Stimulated activated CD4-positive, alpha-beta T cell treated with anti-CD3 and anti-CD28 coated beads, Interleukin-15, amount 100 ng/mL, for 48 hours (primary cell): Measurements from ENCODE around the gene SDK1.

Experiments
- DNase-seq, 2 donors: peaks; one replicate each; pipeline ENCODE4 v3.0.0-alpha.2; 2020; ENCODE audit warnings: low read depth in 2 of 2

Gene SDK1

DNA sequence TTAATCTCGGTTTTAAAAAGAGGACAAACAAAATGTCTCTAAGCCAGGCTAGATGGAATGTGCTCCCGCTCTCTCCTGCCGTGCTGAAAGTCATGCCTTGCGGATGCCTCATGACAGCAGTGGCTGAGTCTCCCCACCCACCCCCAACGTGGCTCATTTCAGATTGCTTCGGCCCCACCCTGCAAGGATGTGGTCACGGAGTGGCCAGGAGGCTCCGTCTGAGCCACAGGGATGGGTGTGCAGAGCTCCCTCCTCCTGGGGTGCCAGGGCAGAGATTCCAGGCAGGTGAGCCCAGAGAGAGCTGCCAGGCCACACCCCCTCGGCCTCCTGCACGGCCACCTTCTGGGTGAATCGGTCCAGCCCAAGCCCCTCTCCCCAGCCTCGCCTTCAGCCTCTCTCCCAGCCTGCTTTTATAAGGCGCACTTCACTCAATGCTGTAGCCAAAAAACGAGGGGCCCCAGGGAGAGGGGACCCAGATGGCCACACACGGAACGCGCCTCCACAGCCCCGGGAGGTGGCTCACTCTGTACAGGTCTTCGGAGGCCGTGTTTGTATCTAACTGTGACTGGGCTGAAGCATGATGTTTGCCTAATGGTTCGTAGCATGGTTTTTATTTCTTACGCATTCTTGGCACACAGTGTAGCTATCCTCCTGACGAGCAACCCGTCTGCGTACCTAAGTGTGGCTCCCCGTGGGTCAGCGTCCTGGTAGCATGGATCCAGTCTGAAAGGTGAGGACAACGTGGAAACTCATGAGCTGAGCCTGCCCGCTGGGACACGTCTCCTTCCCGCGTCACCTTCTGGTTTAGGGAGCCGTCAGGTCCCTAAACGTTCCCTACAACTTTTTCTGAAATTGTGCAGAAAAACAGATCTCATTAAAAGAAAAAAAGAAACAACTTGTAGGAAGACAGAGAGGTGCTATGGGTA is 967.3 kb downstream of the SDK1 start:
- no peak for DNase-seq

GRCh38 chr7:4269086-4269485 is 968.0 kb downstream of the SDK1 start:
- DNase-seq, result no peak

GRCh38 chr7:4269746-4270145 is 968.7 kb downstream of the SDK1 start:
- no peak for DNase-seq

- no peak for DNase-seq
Measured at GRCh38 chr7:4270268-4270667, 969.2 kb downstream of the SDK1 start.

GRCh38 chr7:4270941-4271715 is 970.1 kb downstream of the SDK1 start:
- no peak for DNase-seq

DNA sequence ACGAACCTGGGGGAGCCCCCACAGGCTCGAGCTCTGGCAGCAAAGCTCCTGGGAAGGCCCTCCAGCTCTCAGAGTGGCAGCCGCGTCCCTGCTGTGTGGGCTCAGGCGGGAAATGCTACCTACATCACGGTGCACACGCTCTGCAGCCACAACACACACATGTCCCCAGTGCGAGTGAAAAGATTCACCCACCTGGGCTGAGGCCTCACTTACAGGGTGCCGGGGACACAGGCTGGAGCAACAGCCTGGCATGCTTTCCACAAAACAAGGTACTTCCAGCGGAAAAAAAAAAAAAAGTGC is 970.6 kb downstream of the SDK1 start:
- no peak for DNase-seq

DNA sequence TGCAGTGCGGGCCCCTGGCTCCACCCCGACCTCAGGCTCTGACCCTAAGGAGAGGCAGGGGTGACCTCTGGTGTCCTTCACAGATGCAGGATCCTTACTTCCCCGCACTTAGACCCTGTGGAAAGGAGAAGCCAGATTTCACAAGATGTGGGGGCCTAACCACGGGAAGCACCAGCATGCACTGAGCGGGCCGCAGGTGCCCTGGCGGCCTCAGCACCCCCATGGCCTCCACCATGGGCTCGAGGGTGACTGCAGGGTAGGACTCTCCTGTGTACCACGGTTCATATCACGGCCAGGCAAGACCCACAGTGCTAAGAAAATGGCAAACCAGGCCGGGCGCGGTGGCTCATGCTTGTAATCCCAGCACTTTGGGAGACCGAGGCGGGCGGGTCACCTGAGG is 971.1 kb downstream of the SDK1 start:
- DNase-seq, result no peak

DNA sequence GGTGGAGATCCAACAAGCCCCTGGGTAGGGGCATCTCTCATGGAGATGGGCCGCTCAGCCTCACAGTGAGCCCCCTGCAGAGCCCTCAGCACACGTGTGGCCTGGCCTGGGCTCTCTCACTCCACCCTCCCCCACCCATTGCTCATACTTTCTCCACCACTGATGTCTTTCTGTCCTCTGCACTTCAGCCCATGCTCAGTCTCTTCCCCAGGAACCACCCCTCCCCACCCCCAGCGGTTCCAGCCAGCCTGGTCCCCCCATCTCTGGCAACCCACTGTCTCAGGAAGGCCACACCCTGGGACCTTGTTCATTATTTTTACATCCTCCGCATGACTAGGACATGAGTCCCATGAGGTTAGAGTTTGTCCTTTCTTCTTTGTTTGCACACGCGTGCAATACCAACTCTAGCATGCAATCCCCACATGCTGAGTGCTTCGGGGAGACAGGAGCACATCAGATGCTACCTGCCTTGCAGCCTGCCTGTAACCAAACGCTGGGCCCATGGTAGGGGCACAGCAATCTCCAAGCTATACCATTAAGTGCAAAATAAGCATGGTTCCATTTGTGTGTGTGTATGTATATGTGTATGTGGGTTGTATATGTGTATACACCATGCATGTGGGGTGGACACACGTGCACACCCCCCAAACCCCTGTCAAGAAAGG is 972.6 kb downstream of the SDK1 start:
- DNase-seq, result no peak

- DNase-seq, result no peak
Measured at GRCh38 chr7:4274286-4274685, 973.2 kb downstream of the SDK1 start.

DNA sequence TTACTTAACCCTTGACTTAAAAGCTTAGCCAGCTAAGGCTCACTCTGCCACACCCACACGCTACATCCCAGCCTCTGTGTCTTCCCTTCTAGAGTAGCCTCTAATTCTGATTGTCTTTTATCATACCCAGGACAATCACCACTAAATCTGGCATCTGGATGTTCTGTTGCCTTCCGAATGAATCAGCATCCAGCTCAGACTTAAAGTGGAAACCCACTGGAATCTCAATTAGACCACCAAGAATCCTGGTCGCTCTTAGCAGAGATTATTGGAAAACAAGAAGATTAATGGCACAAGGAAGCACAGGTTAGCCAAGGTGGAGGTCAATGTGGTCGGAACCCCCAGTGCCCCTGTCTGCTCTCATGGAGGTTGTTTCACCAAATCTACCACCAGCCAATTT is 976.9 kb downstream of the SDK1 start:
- DNase-seq, result no peak

DNA sequence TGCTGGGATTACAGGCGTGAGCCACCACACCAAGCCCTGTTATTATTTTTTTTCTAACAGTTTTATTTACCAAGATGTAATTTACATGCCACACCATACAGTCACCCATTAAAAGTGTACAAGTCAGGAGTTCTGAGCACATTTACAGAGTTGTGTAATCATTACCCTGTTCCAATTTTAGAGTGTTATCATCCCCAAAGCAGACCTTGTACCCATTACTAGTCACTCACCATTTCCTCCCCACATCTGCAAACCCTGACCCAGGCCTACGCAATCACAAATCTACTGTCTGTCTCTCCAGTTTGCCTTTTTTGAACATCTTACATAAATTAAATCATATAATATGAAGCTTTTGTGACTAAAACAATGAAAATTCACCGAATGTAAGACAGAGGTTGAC is 978.2 kb downstream of the SDK1 start:
- DNase-seq, result no peak

DNA sequence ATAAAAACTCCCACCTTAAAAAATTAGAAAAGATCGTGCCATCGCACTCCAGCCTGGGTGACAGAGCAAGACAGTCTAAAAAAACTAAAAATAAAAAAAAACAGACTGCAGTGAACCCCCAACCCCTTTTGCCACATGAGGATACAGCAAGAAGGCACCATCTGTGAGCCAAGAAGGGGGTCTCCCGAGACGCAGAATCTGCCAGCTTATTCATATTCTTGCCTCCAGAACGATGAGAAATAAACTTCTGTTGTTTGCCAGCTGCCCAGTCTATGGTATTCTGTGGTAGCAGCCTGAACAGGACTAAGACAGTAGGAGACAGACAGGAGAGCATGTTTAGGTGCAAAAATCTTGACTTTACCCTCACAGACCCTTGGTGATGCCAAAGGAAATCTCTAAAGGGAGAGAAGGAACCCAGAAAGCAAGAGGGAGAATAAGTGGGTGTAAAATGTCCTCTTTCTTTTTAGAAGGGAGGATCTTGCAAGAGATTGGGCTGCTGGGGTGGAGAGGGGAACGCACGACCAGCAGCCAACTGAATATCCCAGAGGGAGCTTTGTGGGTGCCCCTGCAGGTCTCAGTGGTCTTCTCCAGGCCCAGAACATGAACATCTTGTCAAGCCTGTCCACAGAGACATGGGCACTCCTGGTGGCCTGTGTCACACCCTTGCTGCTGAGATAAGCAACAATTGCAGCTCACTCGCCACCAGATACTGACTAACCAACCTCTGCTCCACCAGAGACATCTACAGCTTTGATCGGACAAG is 980.4 kb downstream of the SDK1 start:
- DNase-seq, result no peak

- no peak for DNase-seq
Measured at GRCh38 chr7:4282434-4283223, 981.6 kb downstream of the SDK1 start.

GRCh38 chr7:4286351-4286750 is 985.3 kb downstream of the SDK1 start:
- DNase-seq, result no peak

- DNase-seq, result no peak
Measured at GRCh38 chr7:4288791-4289394, 987.8 kb downstream of the SDK1 start.

GRCh38 chr7:4297165-4297917 is 996.3 kb downstream of the SDK1 start:
- DNase-seq, result no peak

- DNase-seq, result no peak
Measured at GRCh38 chr7:4297918-4298219, 996.8 kb downstream of the SDK1 start.

DNA sequence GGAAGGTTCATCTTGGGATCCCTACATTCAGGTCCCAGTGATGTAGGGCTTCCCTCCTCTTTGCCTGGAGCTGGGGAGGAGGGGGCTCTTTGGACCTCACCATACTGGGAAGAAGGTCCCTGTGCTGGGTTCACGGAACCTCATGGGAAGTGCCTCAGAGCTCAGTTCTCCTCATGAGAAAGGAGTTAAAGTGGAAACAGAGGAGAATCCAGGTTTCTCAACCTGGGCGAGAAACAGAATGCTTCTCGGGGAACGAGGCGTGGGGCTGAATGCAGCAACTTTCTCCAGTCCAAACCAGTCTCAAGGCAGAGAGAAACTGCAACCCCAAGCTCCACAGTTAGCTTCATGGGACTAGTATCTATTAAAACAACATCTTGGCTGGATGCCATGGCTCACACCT is 998.4 kb downstream of the SDK1 start:
- DNase-seq, result no peak

DNA sequence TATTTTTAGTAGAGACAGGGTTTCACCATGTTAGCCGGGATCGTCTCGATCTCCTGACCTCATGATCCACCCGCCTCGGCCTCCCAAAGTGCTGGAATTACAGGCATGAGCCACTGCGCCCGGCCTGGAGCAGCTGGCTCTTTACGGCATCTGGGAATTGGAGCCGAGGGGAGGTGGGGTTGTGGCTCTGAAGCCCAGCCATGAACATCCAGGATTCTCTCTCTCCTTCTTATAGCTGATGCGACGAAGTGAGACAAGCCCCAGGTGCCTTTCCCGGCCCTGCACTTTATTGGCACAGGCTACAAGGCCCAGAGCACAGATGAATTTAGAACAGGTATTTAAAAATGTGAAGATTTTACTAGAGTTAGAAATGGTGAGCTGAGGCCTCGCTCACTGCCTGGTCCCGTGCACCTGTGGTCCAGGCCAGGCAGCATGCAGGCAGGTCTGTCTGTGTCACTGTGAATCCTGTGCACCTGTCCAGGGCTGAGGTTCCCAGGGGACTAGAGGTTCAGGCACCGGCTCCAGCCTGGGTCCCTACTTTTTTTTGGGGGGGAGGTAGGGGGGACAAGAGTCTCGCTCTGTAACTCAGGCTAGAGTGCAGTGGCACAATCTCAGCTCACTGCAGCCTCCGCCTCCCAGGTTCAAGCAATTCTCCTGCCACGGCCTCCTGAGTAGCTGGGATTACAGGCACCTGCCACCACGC is 1001.3 kb downstream of the SDK1 start:
- DNase-seq, result no peak
